ENCODE results near the gene OR52J3.

GRCh38 chr11:5042091-5042490 lies 4.2 kb upstream of the OR52J3 start:
- TF ChIP-seq, protein P1, sequence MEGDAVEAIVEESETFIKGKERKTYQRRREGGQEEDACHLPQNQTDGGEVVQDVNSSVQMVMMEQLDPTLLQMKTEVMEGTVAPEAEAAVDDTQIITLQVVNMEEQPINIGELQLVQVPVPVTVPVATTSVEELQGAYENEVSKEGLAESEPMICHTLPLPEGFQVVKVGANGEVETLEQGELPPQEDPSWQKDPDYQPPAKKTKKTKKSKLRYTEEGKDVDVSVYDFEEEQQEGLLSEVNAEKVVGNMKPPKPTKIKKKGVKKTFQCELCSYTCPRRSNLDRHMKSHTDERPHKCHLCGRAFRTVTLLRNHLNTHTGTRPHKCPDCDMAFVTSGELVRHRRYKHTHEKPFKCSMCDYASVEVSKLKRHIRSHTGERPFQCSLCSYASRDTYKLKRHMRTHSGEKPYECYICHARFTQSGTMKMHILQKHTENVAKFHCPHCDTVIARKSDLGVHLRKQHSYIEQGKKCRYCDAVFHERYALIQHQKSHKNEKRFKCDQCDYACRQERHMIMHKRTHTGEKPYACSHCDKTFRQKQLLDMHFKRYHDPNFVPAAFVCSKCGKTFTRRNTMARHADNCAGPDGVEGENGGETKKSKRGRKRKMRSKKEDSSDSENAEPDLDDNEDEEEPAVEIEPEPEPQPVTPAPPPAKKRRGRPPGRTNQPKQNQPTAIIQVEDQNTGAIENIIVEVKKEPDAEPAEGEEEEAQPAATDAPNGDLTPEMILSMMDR (conservative IDR thresholded peaks at IDR 0.05; ENCODE audit: low read length): no peak
- TF ChIP-seq EZH2phosphoT487 (IDR thresholded peaks at IDR 0.05; ENCODE audit: borderline replicate concordance, low read depth, low read length): no peak
